DOHH2 (cell line): ENCODE data around the gene UBE2G2.

Experiments used
- H3F3A ChIP-seq: fragments of 200-600 bp; sonication (generic), shearing (Covaris generic); 2 replicates; pipeline ENCODE4 v1.6.0; 2016; ENCODE audit warnings: antibody characterized with exemption, mild to moderate bottlenecking; ENCODE audit not compliant: control insufficient read depth, insufficient read depth
- H3K27ac ChIP-seq: fragments of 200-600 bp; sonication (generic); 2 replicates; pipeline ENCODE4 v1.5.1; 2014; ENCODE audit warnings: low read depth, mild to moderate bottlenecking, low read length, moderate library complexity
- H3K27me3 ChIP-seq: fragments of 200-600 bp; sonication (generic); 2 replicates; pipeline ENCODE4 v1.6.1; 2014; ENCODE audit warnings: mild to moderate bottlenecking, low read length, mixed read lengths; ENCODE audit not compliant: control insufficient read depth
- H3K36me3 ChIP-seq: fragments of 200-600 bp; sonication (generic); 2 replicates; pipeline ENCODE4 v1.6.1; 2014; ENCODE audit warnings: mild to moderate bottlenecking, low read length, moderate library complexity, mixed read lengths; ENCODE audit not compliant: control insufficient read depth
- H3K4me1 ChIP-seq: fragments of 200-600 bp; sonication (generic); 2 replicates; pipeline ENCODE4 v1.6.1; 2014; ENCODE audit warnings: mild to moderate bottlenecking, low read length, mixed read lengths; ENCODE audit not compliant: control insufficient read depth
- H3K4me2 ChIP-seq: fragments of 200-600 bp; sonication (generic); 2 replicates; pipeline ENCODE4 v1.6.0; 2014; ENCODE audit warnings: mild to moderate bottlenecking, low read length, moderate library complexity
- H3K4me3 ChIP-seq: fragments of 200-600 bp; sonication (generic); 2 replicates; pipeline ENCODE4 v1.5.1; 2014; ENCODE audit warnings: mild to moderate bottlenecking, low read length, mixed read lengths
- H3K79me2 ChIP-seq: fragments of 200-600 bp; sonication (generic); 2 replicates; pipeline ENCODE4 v1.6.1; 2014; ENCODE audit warnings: mild to moderate bottlenecking, low read length, mixed read lengths; ENCODE audit not compliant: control insufficient read depth
- H3K9me2 ChIP-seq: fragments of 200-600 bp; sonication (generic); replicated peaks from 2 replicates; pipeline ENCODE4 v1.6.1; 2014; ENCODE audit warnings: mild to moderate bottlenecking, low read length, mixed read lengths; ENCODE audit not compliant: control insufficient read depth
- H3K9me3 ChIP-seq: fragments of 200-600 bp; sonication (generic); 2 replicates; pipeline ENCODE4 v1.6.1; 2014; ENCODE audit warnings: antibody characterized with exemption, low read length, mixed read lengths; ENCODE audit not compliant: control insufficient read depth, insufficient read depth
- H4K20me1 ChIP-seq: fragments of 200-600 bp; sonication (generic); 2 replicates; pipeline ENCODE4 v1.6.0; 2014; ENCODE audit warnings: low read depth, mild to moderate bottlenecking, antibody characterized with exemption, low read length, moderate library complexity; ENCODE audit not compliant: control insufficient read depth, insufficient read depth
- EZH2phosphoT487 ChIP-seq: fragments of 200-600 bp; sonication (generic); IDR thresholded peaks from 2 replicates; pipeline ENCODE4 v1.6.1; 2017; ENCODE audit warnings: borderline replicate concordance, mild to moderate bottlenecking, antibody characterized with exemption, low read length, moderate library complexity, mixed read lengths
- TF ChIP-seq, protein P1 (sequence below): fragments of 200-600 bp; sonication (generic); IDR thresholded peaks from one replicate; pipeline ENCODE4 v1.5.1; 2014; ENCODE audit warnings: antibody characterized with exemption, mild to moderate bottlenecking, low read depth, low read length; ENCODE audit not compliant: poor library complexity, severe bottlenecking

The UBE2G2 gene

GRCh38 chr21:44813149-44813548 lies 11.5 kb upstream of the UBE2G2 start:
- H3F3A ChIP-seq: no peaks in the 10 kb centered on the region
- TF ChIP-seq, protein P1, sequence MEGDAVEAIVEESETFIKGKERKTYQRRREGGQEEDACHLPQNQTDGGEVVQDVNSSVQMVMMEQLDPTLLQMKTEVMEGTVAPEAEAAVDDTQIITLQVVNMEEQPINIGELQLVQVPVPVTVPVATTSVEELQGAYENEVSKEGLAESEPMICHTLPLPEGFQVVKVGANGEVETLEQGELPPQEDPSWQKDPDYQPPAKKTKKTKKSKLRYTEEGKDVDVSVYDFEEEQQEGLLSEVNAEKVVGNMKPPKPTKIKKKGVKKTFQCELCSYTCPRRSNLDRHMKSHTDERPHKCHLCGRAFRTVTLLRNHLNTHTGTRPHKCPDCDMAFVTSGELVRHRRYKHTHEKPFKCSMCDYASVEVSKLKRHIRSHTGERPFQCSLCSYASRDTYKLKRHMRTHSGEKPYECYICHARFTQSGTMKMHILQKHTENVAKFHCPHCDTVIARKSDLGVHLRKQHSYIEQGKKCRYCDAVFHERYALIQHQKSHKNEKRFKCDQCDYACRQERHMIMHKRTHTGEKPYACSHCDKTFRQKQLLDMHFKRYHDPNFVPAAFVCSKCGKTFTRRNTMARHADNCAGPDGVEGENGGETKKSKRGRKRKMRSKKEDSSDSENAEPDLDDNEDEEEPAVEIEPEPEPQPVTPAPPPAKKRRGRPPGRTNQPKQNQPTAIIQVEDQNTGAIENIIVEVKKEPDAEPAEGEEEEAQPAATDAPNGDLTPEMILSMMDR: no peak
- no peak for TF ChIP-seq EZH2phosphoT487
- H3K4me2 ChIP-seq: no peak overlapping the region
- H3K9me2 ChIP-seq: no peaks in the 10 kb centered on the region
- no peaks in the 10 kb centered on the region for H3K9me3 ChIP-seq
- H3K4me1 ChIP-seq: peaks cover 6% of the 10 kb centered on the region; the same call in 1 of the 2 replicates
- no peak overlapping the region for H3K4me3 ChIP-seq
- H4K20me1 ChIP-seq: peaks cover 16% of the 10 kb centered on the region; the same call in 1 of the 2 replicates
- no peak overlapping the region for H3K27ac ChIP-seq
- peaks cover 28% of the 10 kb centered on the region for H3K36me3 ChIP-seq
- H3K79me2 ChIP-seq: peaks cover 62% of the 10 kb centered on the region
- H3K27me3 ChIP-seq: no peaks in the 10 kb centered on the region

DNA sequence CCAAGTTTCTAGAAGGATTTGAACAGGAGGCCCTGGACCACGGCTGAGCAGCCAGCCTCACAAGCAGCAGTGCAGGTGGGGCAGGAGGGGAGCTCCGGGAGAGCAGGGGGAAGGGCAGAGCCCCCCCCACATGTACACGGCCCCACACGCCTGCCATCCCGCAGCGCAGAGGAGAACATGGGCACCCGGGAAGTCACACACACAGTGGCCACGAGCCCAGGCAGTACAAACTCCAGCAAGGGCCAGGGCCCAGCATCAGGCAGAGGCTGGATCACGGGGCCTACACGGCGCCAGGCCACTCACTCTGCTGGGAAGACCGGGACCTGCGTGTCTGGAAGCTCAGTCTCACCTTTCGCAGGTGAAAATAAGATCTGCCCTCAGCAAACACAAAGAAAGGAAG lies 11.0 kb upstream of the UBE2G2 start:
- Histone ChIP-seq H3K4me1 (peaks cover 6% of the 10 kb centered on the region; the same call in 1 of the 2 replicates), H3K9me2 (no peaks in the 10 kb centered on the region), H3K79me2 (peaks cover 62% of the 10 kb centered on the region), H4K20me1 (peaks cover 16% of the 10 kb centered on the region; the same call in 1 of the 2 replicates), H3K9me3 (no peaks in the 10 kb centered on the region), H3K4me2 (no peak overlapping the region), H3K27me3 (no peaks in the 10 kb centered on the region), H3F3A (no peaks in the 10 kb centered on the region), H3K36me3 (peaks cover 28% of the 10 kb centered on the region), H3K27ac (no peak overlapping the region), H3K4me3 (no peak overlapping the region)
- TF ChIP-seq, protein P1: no peak
- no peak for TF ChIP-seq EZH2phosphoT487

GRCh38 chr21:44810779-44811178 lies 9.2 kb upstream of the UBE2G2 start:
- TF ChIP-seq, protein P1: no peak
- no peak for TF ChIP-seq EZH2phosphoT487
- Histone ChIP-seq H3K36me3 (peaks cover 40% of the 10 kb centered on the region), H3K9me3 (no peaks in the 10 kb centered on the region), H3K27me3 (no peaks in the 10 kb centered on the region), H3K9me2 (no peaks in the 10 kb centered on the region), H3K79me2 (peaks cover 45% of the 10 kb centered on the region), H3K4me1 (no peaks in the 10 kb centered on the region), H3K4me3 (no peak overlapping the region), H3K27ac (no peak overlapping the region), H3F3A (no peaks in the 10 kb centered on the region), H4K20me1 (0 out of 2 replicates have a peak, but pooled peaks cover 3% of the 10 kb centered on the region), H3K4me2 (no peak overlapping the region)
